ENCODE measurements around the gene PLCL1. TPM values are rescaled to one million over a fixed set of nuclear protein-coding genes. Genes with fewer than 3 reads are reported as not detected.

Gene PLCL1
- total RNA-seq, 2 experiments from 2014 or later, result 3.3 to 3.5 TPM

- Mint-ChIP-seq H3K4me1 (ENCODE audit: low read depth) (peaks cover 15% of the 10 kb centered on the region), H3K36me3 (ENCODE audit: low read depth) (no peaks in the 10 kb centered on the region), H3K27ac (no peak overlapping the region), H3K4me3 (no peak overlapping the region), H3K27me3 (ENCODE audit: low read depth) (no peaks in the 10 kb centered on the region), H3K9me3 (no peaks in the 10 kb centered on the region)
- DNase-seq, result no peak
- CTCF ChIA-PET, result no interaction called here
- intact Hi-C loops (cut with micrococcal nuclease), result loop anchor here (10.0 kb wide), 1 partner anchor 235 kb away; no protein-coding TSS in a partner anchor
Observed at GRCh38 chr2:198059800-198060199, 255.4 kb downstream of the PLCL1 start.

- Mint-ChIP-seq H3K27me3 (ENCODE audit: low read depth) (no peaks in the 10 kb centered on the region), H3K4me3 (no peak overlapping the region), H3K9me3 (no peaks in the 10 kb centered on the region), H3K4me1 (ENCODE audit: low read depth) (peaks cover 15% of the 10 kb centered on the region), H3K27ac (no peak overlapping the region), H3K36me3 (ENCODE audit: low read depth) (no peaks in the 10 kb centered on the region)
- CTCF ChIA-PET, result no interaction called here
- no peak for DNase-seq
- intact Hi-C loops (cut with micrococcal nuclease), result no loop called here
Observed at GRCh38 chr2:198060277-198060676, 255.9 kb downstream of the PLCL1 start.

- CTCF ChIA-PET, result interaction anchor here (1.0 to 1.6 kb wide), 3 partner anchors 8 to 20 kb away, joined by 4 read pairs; no protein-coding TSS in a partner anchor
- Mint-ChIP-seq H3K9me3 (no peaks in the 10 kb centered on the region), H3K27me3 (ENCODE audit: low read depth) (no peaks in the 10 kb centered on the region), H3K4me3 (no peak overlapping the region), H3K4me1 (ENCODE audit: low read depth) (peaks cover 11% of the 10 kb centered on the region), H3K36me3 (ENCODE audit: low read depth) (no peaks in the 10 kb centered on the region), H3K27ac (no peak overlapping the region)
- intact Hi-C loops (cut with micrococcal nuclease), result no loop called here
- DNase-seq, result no peak
Observed at GRCh38 chr2:198062826-198063225, 258.4 kb downstream of the PLCL1 start.

- H3K27me3 Mint-ChIP-seq (ENCODE audit: low read depth), result no peaks in the 10 kb centered on the region
- H3K4me1 Mint-ChIP-seq (ENCODE audit: low read depth), result peaks cover 11% of the 10 kb centered on the region
- H3K9me3 Mint-ChIP-seq, result no peaks in the 10 kb centered on the region
- DNase-seq, result no peak
- no peaks in the 10 kb centered on the region for H3K36me3 Mint-ChIP-seq (ENCODE audit: low read depth)
- intact Hi-C loops (cut with micrococcal nuclease), result no loop called here
- H3K27ac Mint-ChIP-seq, result no peak overlapping the region
- H3K4me3 Mint-ChIP-seq, result no peak overlapping the region
- CTCF ChIA-PET, result interaction anchor here (1.0 to 1.6 kb wide), 4 partner anchors 8 to 212 kb away, joined by 3 to 4 read pairs (median 4); no protein-coding TSS in a partner anchor
Observed at GRCh38 chr2:198063242-198063641, 258.8 kb downstream of the PLCL1 start.

GRCh38 chr2:198065322-198065721, 260.9 kb downstream of the PLCL1 start:
- Mint-ChIP-seq H3K9me3 (no peaks in the 10 kb centered on the region), H3K36me3 (ENCODE audit: low read depth) (no peaks in the 10 kb centered on the region), H3K27ac (no peak overlapping the region), H3K4me1 (ENCODE audit: low read depth) (peaks cover 11% of the 10 kb centered on the region), H3K4me3 (no peak overlapping the region), H3K27me3 (ENCODE audit: low read depth) (no peaks in the 10 kb centered on the region)
- intact Hi-C loops (cut with micrococcal nuclease), result loop anchor here (2.0 kb wide), 1 partner anchor 21 kb away; no protein-coding TSS in a partner anchor
- DNase-seq, result no peak
- CTCF ChIA-PET, result interaction anchor here (1.0 kb wide), 3 partner anchors 8 to 60 kb away, joined by 3 to 4 read pairs (median 3); no protein-coding TSS in a partner anchor

- CTCF ChIA-PET, result interaction anchor here (0.6 to 1.0 kb wide), 2 partner anchors 9 to 126 kb away, joined by 3 read pairs; no protein-coding TSS in a partner anchor
- intact Hi-C loops (cut with micrococcal nuclease), result no loop called here
Observed at GRCh38 chr2:198066597-198066996, 262.2 kb downstream of the PLCL1 start.

GRCh38 chr2:198072655-198073054, 268.3 kb downstream of the PLCL1 start:
- no peak overlapping the region for H3K27ac Mint-ChIP-seq
- H3K36me3 Mint-ChIP-seq (ENCODE audit: low read depth), result no peaks in the 10 kb centered on the region
- H3K27me3 Mint-ChIP-seq (ENCODE audit: low read depth), result no peaks in the 10 kb centered on the region
- no peak for DNase-seq
- CTCF ChIA-PET, result no interaction called here
- H3K9me3 Mint-ChIP-seq, result no peaks in the 10 kb centered on the region
- H3K4me1 Mint-ChIP-seq (ENCODE audit: low read depth), result peaks cover 6% of the 10 kb centered on the region
- no peak overlapping the region for H3K4me3 Mint-ChIP-seq
- intact Hi-C loops (cut with micrococcal nuclease), result no loop called here

More at GRCh38 chr2:198066597-198066996, 262.2 kb downstream of the PLCL1 start:
- Mint-ChIP-seq H3K27ac (no peak overlapping the region), H3K4me3 (no peak overlapping the region), H3K4me1 (ENCODE audit: low read depth) (peaks cover 11% of the 10 kb centered on the region), H3K36me3 (ENCODE audit: low read depth) (no peaks in the 10 kb centered on the region), H3K27me3 (ENCODE audit: low read depth) (no peaks in the 10 kb centered on the region), H3K9me3 (no peaks in the 10 kb centered on the region)
- DNase-seq, result no peak

- no peaks in the 10 kb centered on the region for H3K9me3 Mint-ChIP-seq
- intact Hi-C loops (cut with micrococcal nuclease), result no loop called here
- H3K4me1 Mint-ChIP-seq (ENCODE audit: low read depth), result peaks cover 10% of the 10 kb centered on the region
- DNase-seq, result no peak
- H3K4me3 Mint-ChIP-seq, result no peak overlapping the region
- no peak overlapping the region for H3K27ac Mint-ChIP-seq
- CTCF ChIA-PET, result no interaction called here
- no peaks in the 10 kb centered on the region for H3K36me3 Mint-ChIP-seq (ENCODE audit: low read depth)
- H3K27me3 Mint-ChIP-seq (ENCODE audit: low read depth), result no peaks in the 10 kb centered on the region
Observed at GRCh38 chr2:198073253-198073652, 268.9 kb downstream of the PLCL1 start.

- intact Hi-C loops (cut with micrococcal nuclease), result no loop called here
- no peaks in the 10 kb centered on the region for H3K9me3 Mint-ChIP-seq
- CTCF ChIA-PET, result interaction anchor here (0.5 kb wide), 1 partner anchor 735 kb away, joined by 3 read pairs; no protein-coding TSS in a partner anchor
Observed at GRCh38 chr2:198077477-198077876, 273.1 kb downstream of the PLCL1 start.

GRCh38 chr2:198080879-198081765, 276.7 kb downstream of the PLCL1 start:
- intact Hi-C loops (cut with micrococcal nuclease), result no loop called here
- Mint-ChIP-seq H3K27me3 (ENCODE audit: low read depth) (no peaks in the 10 kb centered on the region), H3K4me3 (no peak overlapping the region), H3K9me3 (no peaks in the 10 kb centered on the region), H3K27ac (no peak overlapping the region), H3K4me1 (ENCODE audit: low read depth) (peaks cover 14% of the 10 kb centered on the region), H3K36me3 (ENCODE audit: low read depth) (peaks cover 18% of the 10 kb centered on the region)
- CTCF ChIA-PET, result interaction anchor here (0.6 kb wide), 1 partner anchor 58 kb away, joined by 3 read pairs; no protein-coding TSS in a partner anchor
- DNase-seq, result no peak

More at GRCh38 chr2:198077477-198077876, 273.1 kb downstream of the PLCL1 start:
- Mint-ChIP-seq H3K4me3 (no peak overlapping the region), H3K4me1 (ENCODE audit: low read depth) (peaks cover 15% of the 10 kb centered on the region), H3K27me3 (ENCODE audit: low read depth) (no peaks in the 10 kb centered on the region), H3K36me3 (ENCODE audit: low read depth) (peaks cover 2% of the 10 kb centered on the region), H3K27ac (no peak overlapping the region)
- DNase-seq, result no peak

GRCh38 chr2:198084156-198084555, 279.8 kb downstream of the PLCL1 start:
- H3K9me3 Mint-ChIP-seq, result no peaks in the 10 kb centered on the region
- H3K36me3 Mint-ChIP-seq (ENCODE audit: low read depth), result peaks cover 24% of the 10 kb centered on the region
- H3K4me3 Mint-ChIP-seq, result no peak overlapping the region
- H3K27me3 Mint-ChIP-seq (ENCODE audit: low read depth), result no peaks in the 10 kb centered on the region
- peaks cover 6% of the 10 kb centered on the region for H3K4me1 Mint-ChIP-seq (ENCODE audit: low read depth)
- H3K27ac Mint-ChIP-seq, result no peak overlapping the region
- CTCF ChIA-PET, result no interaction called here
- intact Hi-C loops (cut with micrococcal nuclease), result no loop called here
- no peak for DNase-seq

- Mint-ChIP-seq H3K36me3 (ENCODE audit: low read depth) (peaks cover 2% of the 10 kb centered on the region), H3K27ac (no peak overlapping the region), H3K9me3 (no peaks in the 10 kb centered on the region), H3K27me3 (ENCODE audit: low read depth) (no peaks in the 10 kb centered on the region), H3K4me3 (no peak overlapping the region), H3K4me1 (ENCODE audit: low read depth) (peaks cover 9% of the 10 kb centered on the region)
- DNase-seq, result no peak
- intact Hi-C loops (cut with micrococcal nuclease), result no loop called here
- CTCF ChIA-PET, result interaction anchor here (1.2 kb wide), 1 partner anchor 65 kb away, joined by 3 read pairs; no protein-coding TSS in a partner anchor
Observed at GRCh38 chr2:198096002-198096401, 291.6 kb downstream of the PLCL1 start.

Data from activated naive CD4-positive, alpha-beta T cell treated with anti-CD3 and anti-CD28 coated beads for 36 hours (primary cell).